Gastrocnemius medialis (tissue), 4 donors: ENCODE measurements around the gene GNA15.

Experiments used
- CTCF ChIP-seq, 5 experiments: fragments of 450-650 bp in 3 of 5; fragments of 200-600 bp in 2 of 5; sonication (generic) in 2 of 5; IDR thresholded peaks in 4 of 5; conservative IDR thresholded peaks in 1 of 5; 1 replicate in 4 of 5; 2 replicates in 1 of 5; pipeline ENCODE4 v1.5.1; 2016 to 2019; ENCODE audit warnings: antibody characterized with exemption in 5 of 5, mild to moderate bottlenecking in 3 of 5, moderate library complexity in 3 of 5
- POLR2A ChIP-seq, 2 donors: fragments of 450-650 bp; IDR thresholded peaks; one replicate each; pipeline ENCODE4 v1.6.1; 2017; ENCODE audit warnings: antibody characterized with exemption in 2 of 2, mild to moderate bottlenecking in 2 of 2, moderate library complexity in 2 of 2

- TF ChIP-seq CTCF (IDR thresholded peaks at IDR 0.05 in 4 of 5, conservative IDR thresholded peaks at IDR 0.05 in 1 of 5) (no peak), POLR2A (IDR thresholded peaks at IDR 0.05) (no peak)
Observed at GRCh38 chr19:3118232-3119070, 17.4 kb upstream of the GNA15 start.
